Fibroblast of skin of scalp (primary cell): ENCODE measurements around the gene LY9. TPM values are rescaled to one million over a fixed set of nuclear protein-coding genes. Genes with fewer than 3 reads are reported as not detected.
A peak's percentile ranks its signal among the peaks of the same experiment; 100 is the strongest.

Experiments used
- DNase-seq: peaks from one replicate; pipeline ENCODE4 v3.0.0-alpha.2; 2013
- polyA plus RNA-seq, 2 experiments: library from polyadenylated mRNA; unstranded; fragments of 120-200 nt; gene quantifications; one replicate each; pipeline ENCODE4 v1.2.1, GENCODE V29; 2013; ENCODE audit not compliant: insufficient read length in 2 of 2

The LY9 gene
- polyA plus RNA-seq (2013, experiment 1 of 2; ENCODE audit: insufficient read length), result 0.04 TPM
- not detected for polyA plus RNA-seq (2013, experiment 2 of 2; ENCODE audit: insufficient read length)

- DNase-seq, result no peak
Measured at GRCh38 chr1:160795951-160796383, at the start of gene LY9. Gene LY9, plus strand, starts transcription at chr1:160796174. Its CDS starts 14 bp downstream, at chr1:160796188.

GRCh38 chr1:160746836-160747500 lies 49.0 kb upstream of the LY9 start:
- DNase-seq, result no peak

- DNase-seq, result no peak
Measured at GRCh38 chr1:160747717-160748116, 48.3 kb upstream of the LY9 start.

GRCh38 chr1:160748181-160748877 lies 47.6 kb upstream of the LY9 start:
- peak; percentile 7 for DNase-seq

- DNase-seq, result no peak
Measured at GRCh38 chr1:160748878-160749269, 47.1 kb upstream of the LY9 start.

GRCh38 chr1:160750608-160751007 lies 45.4 kb upstream of the LY9 start:
- DNase-seq, result no peak

- DNase-seq, result no peak
Measured at GRCh38 chr1:160752406-160752805, 43.6 kb upstream of the LY9 start.

GRCh38 chr1:160752924-160753323 lies 43.0 kb upstream of the LY9 start:
- DNase-seq, result no peak

GRCh38 chr1:160753594-160753993 lies 42.4 kb upstream of the LY9 start:
- DNase-seq, result no peak

GRCh38 chr1:160755461-160755860 lies 40.5 kb upstream of the LY9 start:
- DNase-seq, result no peak

- no peak for DNase-seq
Measured at GRCh38 chr1:160755911-160756848, 39.8 kb upstream of the LY9 start.

- DNase-seq, result no peak
Measured at GRCh38 chr1:160756849-160757201, 39.1 kb upstream of the LY9 start.

- DNase-seq, result no peak
Measured at GRCh38 chr1:160758521-160758920, 37.5 kb upstream of the LY9 start.

GRCh38 chr1:160759740-160760139 lies 36.2 kb upstream of the LY9 start:
- no peak for DNase-seq

GRCh38 chr1:160761046-160761445 lies 34.9 kb upstream of the LY9 start:
- no peak for DNase-seq

GRCh38 chr1:160761886-160762285 lies 34.1 kb upstream of the LY9 start:
- no peak for DNase-seq

GRCh38 chr1:160763993-160764392 lies 32.0 kb upstream of the LY9 start:
- DNase-seq, result no peak

- no peak for DNase-seq
Measured at GRCh38 chr1:160767395-160768294, 28.3 kb upstream of the LY9 start.

GRCh38 chr1:160768295-160768657 lies 27.7 kb upstream of the LY9 start:
- no peak for DNase-seq

GRCh38 chr1:160772331-160772730 lies 23.6 kb upstream of the LY9 start:
- no peak for DNase-seq

- no peak for DNase-seq
Measured at GRCh38 chr1:160773093-160773492, 22.9 kb upstream of the LY9 start.
